K562 (cell line): ENCODE data around the gene ANXA3. TPM values are rescaled to one million over a fixed set of nuclear protein-coding genes. Genes with fewer than 3 reads are reported as not detected.
A peak's percentile ranks its signal among the peaks of the same experiment; 100 is the strongest.

Experiments
- ATAC-seq: fragments of 200-7000 bp; cut with Tn5 transposase; 3 replicates; pipeline ENCODE4 v1.9.1; 2020; ENCODE audit warnings: moderate library complexity
- BruUV-seq: library from RNA; stranded (reverse); fragments of 400-500 nt; replicated peaks from 2 replicates; lab custom pipeline; 2021; lab: Mats Ljungman, UMichigan
- CTCF ChIA-PET: fragments of 300-600 bp; formaldehyde crosslinking; extraction: SDS; loops from one replicate; lab custom pipeline; 2021; ENCODE audit warnings: low intra/inter-chr PET ratio; lab: Yijun Ruan, JAX
- POLR2A ChIA-PET: fragments of 300-600, 350-650 bp; sonication (Branson Sonifier 250); formaldehyde crosslinking; extraction: SDS; loops from one replicate; lab custom pipeline; 2021; ENCODE audit warnings: antibody characterized with exemption, inconsistent platforms; lab: Yijun Ruan, JAX
- DNase-seq, 4 experiments: peaks; one replicate each; pipeline versions ENCODE4 v3.0.0 to v3.0.0-alpha.2; 2011 to 2018; ENCODE audit warnings: low spot score in 3 of 4, mixed read lengths in 3 of 4; ENCODE audit errors: extremely low read depth in 1 of 4
- FAIRE-seq: peaks from 2 replicates; lab custom pipeline; 2011; peaks lifted over from hg19 to GRCh38; lab: Jason Lieb, UNC
- H2AFZ ChIP-seq: 2 replicates; pipeline ENCODE4 v1.6.0; 2011; ENCODE audit warnings: low read depth, low read length, control low read depth, inconsistent platforms
- H3K27ac ChIP-seq: fragments of 200-600 bp; 3 replicates; pipeline ENCODE4 v1.8.0; 2011; ENCODE audit warnings: low read depth, mild to moderate bottlenecking, control low read depth, inconsistent platforms, low read length, moderate library complexity, mixed read lengths; ENCODE audit errors: extremely low read depth
- H3K27me3 ChIP-seq, 2 experiments: fragments of 300-600 bp in 1 of 2; 2 replicates in 1 of 2; 3 replicates in 1 of 2; pipeline versions ENCODE4 v1.6.0 to v1.8.0; 2011; ENCODE audit warnings: inconsistent platforms in 2 of 2, low read length in 2 of 2, mild to moderate bottlenecking in 1 of 2, mixed read lengths in 1 of 2, moderate library complexity in 1 of 2; ENCODE audit not compliant: control insufficient read depth in 2 of 2, insufficient read depth in 2 of 2
- H3K36me3 ChIP-seq: fragments of 300-600 bp; 3 replicates; pipeline ENCODE4 v1.8.0; 2011; ENCODE audit warnings: mild to moderate bottlenecking, low read length, inconsistent platforms; ENCODE audit not compliant: control insufficient read depth, insufficient read depth
- H3K4me1 ChIP-seq, 2 experiments: fragments of 200-600 bp in 1 of 2; replicated peaks in 1 of 2; 2 replicates in 1 of 2; 3 replicates in 1 of 2; pipeline versions ENCODE4 v1.5.1 to v1.8.0; 2011; ENCODE audit warnings: inconsistent platforms in 2 of 2, low read length in 2 of 2, mild to moderate bottlenecking in 1 of 2, mixed read lengths in 1 of 2, moderate library complexity in 1 of 2; ENCODE audit not compliant: control insufficient read depth in 2 of 2, insufficient read depth in 2 of 2
- H3K4me2 ChIP-seq: 2 replicates; pipeline ENCODE4 v1.6.1; 2011; ENCODE audit warnings: low read length, control low read depth, inconsistent platforms, mixed read lengths; ENCODE audit not compliant: insufficient read depth
- H3K4me3 ChIP-seq: fragments of 200-600 bp; sonication (generic), shearing (Covaris generic); 2 replicates; pipeline ENCODE4 v1.5.1; 2016; ENCODE audit warnings: control low read depth, inconsistent platforms
- H3K79me2 ChIP-seq: fragments of 200-600 bp; 3 replicates; pipeline ENCODE4 v1.8.0; 2011; ENCODE audit warnings: low read length, inconsistent platforms; ENCODE audit not compliant: control insufficient read depth, insufficient read depth
- H3K9ac ChIP-seq, 2 experiments: 2 replicates each; pipeline versions ENCODE4 v1.6.0 to v1.6.1; 2011; ENCODE audit warnings: low read depth in 2 of 2, low read length in 2 of 2, control low read depth in 1 of 2, inconsistent platforms in 1 of 2, mild to moderate bottlenecking in 1 of 2, mixed read lengths in 1 of 2; ENCODE audit not compliant: insufficient read depth in 1 of 2
- H3K9me1 ChIP-seq: one replicate; pipeline ENCODE4 v1.6.0; 2011; ENCODE audit warnings: inconsistent platforms, mild to moderate bottlenecking, low read length, moderate library complexity; ENCODE audit not compliant: control insufficient read depth, insufficient read depth
- H3K9me3 ChIP-seq: replicated peaks from 2 replicates; pipeline ENCODE4 v1.5.1; 2011; ENCODE audit warnings: low read depth, low read length, inconsistent platforms; ENCODE audit not compliant: control insufficient read depth, insufficient read depth
- H4K20me1 ChIP-seq: replicated peaks from 2 replicates; pipeline ENCODE4 v1.6.1; 2011; ENCODE audit warnings: low read length, inconsistent platforms, mixed read lengths; ENCODE audit not compliant: control insufficient read depth, insufficient read depth
- CBFA2T3 ChIP-seq: fragments of 450-650 bp; IDR thresholded peaks from 2 replicates; pipeline ENCODE4 v1.6.1; 2017
- CXXC5 ChIP-seq: fragments of 250-450 bp; sonication (Bioruptor Pico); IDR thresholded peaks from 2 replicates; pipeline ENCODE4 v1.8.0; 2022; ENCODE audit warnings: inconsistent platforms, mild to moderate bottlenecking, moderate library complexity
- EP400 ChIP-seq: fragments of 450-650 bp; IDR thresholded peaks from 2 replicates; pipeline ENCODE4 v1.6.1; 2017; ENCODE audit warnings: antibody characterized with exemption, mild to moderate bottlenecking, moderate library complexity
- LEF1 ChIP-seq: fragments of 450-650 bp; IDR thresholded peaks from 2 replicates; pipeline ENCODE4 v1.6.1; 2016; ENCODE audit warnings: mild to moderate bottlenecking
- RBM14 ChIP-seq: fragments of 200-400 bp; formaldehyde crosslinking; IDR thresholded peaks from 2 replicates; pipeline ENCODE4 v1.6.1; 2018; ENCODE audit warnings: low read depth, mild to moderate bottlenecking, low read length, moderate library complexity, borderline replicate concordance; ENCODE audit not compliant: insufficient read depth
- TCFL5 ChIP-seq: fragments of 250-450 bp; sonication (Bioruptor Pico); conservative IDR thresholded peaks from 2 replicates; pipeline ENCODE4 v1.6.1; 2021; ENCODE audit warnings: mild to moderate bottlenecking, moderate library complexity, matching md5 sums
- WGBS: fragments of 100-300 bp; shearing (Covaris generic); methylation state at CpG from one replicate; pipeline ENCODE4 v1.1.6; 2016; ENCODE audit warnings: low coverage, mixed read lengths; ENCODE audit not compliant: insufficient coverage; ENCODE audit errors: missing lambda C conversion rate; 5-methylcytosine and 5-hydroxymethylcytosine counted together
- in situ Hi-C: fragments of 300-500 bp; cut with MboI; formaldehyde crosslinking; loops from 4 replicates; pipeline ENCODE4 v1.15.0; 2018; ENCODE audit warnings: inconsistent platforms, mixed read lengths
- intact Hi-C: fragments of 100-400 bp; cut with micrococcal nuclease; formaldehyde crosslinking; loops from 2 replicates; pipeline ENCODE4 v1.14.2; 2022
- polyA plus RNA-seq, 8 experiments: library from polyadenylated mRNA; depleted of rRNA in 4 of 8; stranded (reverse) in 5 of 8; unstranded in 3 of 8; fragments of >200 nt; fragmentation: Nextera tagmentation in 2 of 8; fragmentation: Illumina TruSeq in 1 of 8; extraction: Ambion mirVana in 2 of 8; extraction: Trizol in 1 of 8; gene quantifications; 2 replicates each; pipeline versions ENCODE4 v1.2.1 to v1.2.3, GENCODE V29; 2011 to 2014; ENCODE audit warnings: inconsistent platforms in 1 of 8, missing spikeins in 1 of 8
- total RNA-seq, 7 experiments: library from RNA; depleted of rRNA in 6 of 7; stranded (reverse); fragments of >200 nt in 6 of 7; fragmentation: Illumina TruSeq in 2 of 7; extraction: Trizol in 2 of 7; gene quantifications; 2 replicates each; pipeline versions ENCODE4 v1.2.1 to v1.2.3, GENCODE V29; 2011 to 2021; ENCODE audit warnings: low replicate concordance in 1 of 7
- TF ChIP-seq, protein P1 (sequence below): fragments of 250-450 bp; sonication (Bioruptor Pico); IDR thresholded peaks from 2 replicates; pipeline ENCODE4 v1.5.0; 2020; ENCODE audit warnings: mild to moderate bottlenecking
- TF ChIP-seq, protein P2 (sequence below): fragments of 250-450 bp; sonication (Bioruptor Pico); IDR thresholded peaks from 2 replicates; pipeline ENCODE4 v1.4.0; 2020; ENCODE audit warnings: mild to moderate bottlenecking

ANXA3 gene
- total and polyA plus RNA-seq, 9 of the 15 experiments (the other 6 are each of a cell fraction or from before 2014, with no cell fraction given): 6.3 to 15.5 (median 9.8) TPM

DNA sequence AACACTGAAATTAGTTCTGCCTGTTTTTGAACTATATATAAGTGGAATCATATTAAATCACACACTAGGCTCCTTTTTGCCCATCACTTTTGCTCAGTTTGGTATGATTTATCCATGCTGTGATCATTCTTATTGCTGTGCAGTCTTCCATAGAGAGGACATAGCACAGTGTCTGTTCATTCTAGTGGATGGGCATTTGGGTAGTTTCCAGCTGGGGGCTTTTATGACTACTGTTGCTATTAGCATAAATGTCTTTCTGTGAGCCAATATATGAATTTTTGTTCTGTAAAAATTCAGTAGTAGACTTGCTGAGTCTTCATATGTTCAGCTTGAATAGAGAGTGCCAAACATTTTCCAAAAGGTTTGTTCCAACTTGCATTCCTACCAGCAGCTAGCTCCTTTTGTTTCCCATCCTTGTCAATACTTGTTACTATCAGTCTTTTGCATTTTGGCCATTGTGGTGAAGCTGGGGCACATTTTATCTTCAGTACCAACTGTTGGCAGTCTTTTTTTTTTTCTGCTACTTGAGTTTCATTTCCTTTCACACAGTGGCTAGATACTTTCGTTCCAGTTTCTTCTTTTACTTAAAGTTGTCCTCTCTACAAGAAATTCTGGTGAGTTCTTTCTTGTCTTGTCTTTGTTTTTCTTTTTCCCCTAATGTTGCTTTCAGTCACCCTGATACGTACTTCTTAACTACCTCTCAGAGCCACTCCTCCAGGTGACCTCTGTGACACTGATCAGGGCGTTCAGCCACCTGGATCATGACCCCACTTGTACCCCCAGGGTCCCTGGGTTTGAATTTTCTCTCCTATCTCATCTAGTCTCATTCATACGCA, 87.0 kb downstream of the ANXA3 start:
- H3K27ac ChIP-seq: no peak overlapping the region
- CTCF ChIA-PET: no interaction called here
- WGBS: 22% methylated on average over 4 of the region's 4 CpGs

More for the DNA sequence above, 87.0 kb downstream of the ANXA3 start:
- FAIRE-seq (no peak), DNase-seq (no peak), ATAC-seq (peak; percentile 15; the same call in 2 of the 3 replicates)
- Histone ChIP-seq H3K4me2 (no peak overlapping the region), H3K27me3 (no peaks in the 10 kb centered on the region), H3K9me3 (no peaks in the 10 kb centered on the region), H3K4me1 (peaks cover 4 to 29% of the 10 kb centered on the region in 2 experiments; a peak in 4 of 5 replicates), H2AFZ (peak overlapping the region; percentile 35), H3K79me2 (no peaks in the 10 kb centered on the region), H4K20me1 (no peaks in the 10 kb centered on the region), H3K4me3 (no peak overlapping the region), H3K9me1 (no peaks in the 10 kb centered on the region), H3K36me3 (no peaks in the 10 kb centered on the region), H3K9ac (peak overlapping the region in 1 of 2 experiments; percentile 1; a peak in 1 of 4 replicates)
- POLR2A ChIA-PET: interaction anchor here (0.6 to 1.2 kb wide), 2 partner anchors 18 to 146 kb away, joined by 3 to 4 read pairs; no protein-coding TSS in a partner anchor
- TF ChIP-seq LEF1 (no peak), CXXC5 (0 out of 2 replicates have a peak, but pooled peaks have one; percentile 15), RBM14 (no peak), EP400 (no peak), TCFL5 (CRISPR knock-in tag) (no peak), CBFA2T3 (0 out of 2 replicates have a peak, but pooled peaks have one; percentile 2)
- TF ChIP-seq, protein P1, sequence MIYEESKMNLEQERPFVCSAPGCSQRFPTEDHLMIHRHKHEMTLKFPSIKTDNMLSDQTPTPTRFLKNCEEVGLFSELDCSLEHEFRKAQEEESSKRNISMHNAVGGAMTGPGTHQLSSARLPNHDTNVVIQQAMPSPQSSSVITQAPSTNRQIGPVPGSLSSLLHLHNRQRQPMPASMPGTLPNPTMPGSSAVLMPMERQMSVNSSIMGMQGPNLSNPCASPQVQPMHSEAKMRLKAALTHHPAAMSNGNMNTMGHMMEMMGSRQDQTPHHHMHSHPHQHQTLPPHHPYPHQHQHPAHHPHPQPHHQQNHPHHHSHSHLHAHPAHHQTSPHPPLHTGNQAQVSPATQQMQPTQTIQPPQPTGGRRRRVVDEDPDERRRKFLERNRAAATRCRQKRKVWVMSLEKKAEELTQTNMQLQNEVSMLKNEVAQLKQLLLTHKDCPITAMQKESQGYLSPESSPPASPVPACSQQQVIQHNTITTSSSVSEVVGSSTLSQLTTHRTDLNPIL (CRISPR knock-in tag): no peak
- TF ChIP-seq, protein P2, sequence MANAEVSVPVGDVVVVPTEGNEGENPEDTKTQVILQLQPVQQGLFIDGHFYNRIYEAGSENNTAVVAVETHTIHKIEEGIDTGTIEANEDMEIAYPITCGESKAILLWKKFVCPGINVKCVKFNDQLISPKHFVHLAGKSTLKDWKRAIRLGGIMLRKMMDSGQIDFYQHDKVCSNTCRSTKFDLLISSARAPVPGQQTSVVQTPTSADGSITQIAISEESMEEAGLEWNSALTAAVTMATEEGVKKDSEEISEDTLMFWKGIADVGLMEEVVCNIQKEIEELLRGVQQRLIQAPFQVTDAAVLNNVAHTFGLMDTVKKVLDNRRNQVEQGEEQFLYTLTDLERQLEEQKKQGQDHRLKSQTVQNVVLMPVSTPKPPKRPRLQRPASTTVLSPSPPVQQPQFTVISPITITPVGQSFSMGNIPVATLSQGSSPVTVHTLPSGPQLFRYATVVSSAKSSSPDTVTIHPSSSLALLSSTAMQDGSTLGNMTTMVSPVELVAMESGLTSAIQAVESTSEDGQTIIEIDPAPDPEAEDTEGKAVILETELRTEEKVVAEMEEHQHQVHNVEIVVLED (CRISPR knock-in tag): no peak
- intact Hi-C loops (no loop called here), in situ Hi-C loops (no loop called here)
- BruUV-seq: no TSS peak
